Liver (tissue), 3 donors: ENCODE results near the gene RIMOC1.

Experiments used
- EGR1 ChIP-seq, 2 donors: IDR thresholded peaks; 2 replicates each; pipeline ENCODE4 v1.6.1; 2016 to 2018; ENCODE audit warnings: antibody characterized with exemption in 2 of 2, low read depth in 2 of 2
- FOXA1 ChIP-seq: IDR thresholded peaks from 2 replicates; pipeline ENCODE4 v1.6.1; 2016; ENCODE audit warnings: antibody characterized with exemption
- GABPA ChIP-seq, 2 donors: IDR thresholded peaks in 1 of 2; conservative IDR thresholded peaks in 1 of 2; 2 replicates each; pipeline ENCODE4 v1.6.1; 2016; ENCODE audit warnings: antibody characterized with exemption in 2 of 2, mild to moderate bottlenecking in 1 of 2, moderate library complexity in 1 of 2
- HNF4A ChIP-seq, 2 donors: conservative IDR thresholded peaks; 2 replicates each; pipeline ENCODE4 v1.6.1; 2016; ENCODE audit warnings: antibody characterized with exemption in 2 of 2, mild to moderate bottlenecking in 2 of 2
- JUND ChIP-seq, 2 donors: IDR thresholded peaks; 2 replicates each; pipeline ENCODE4 v1.6.1; 2016; ENCODE audit warnings: antibody characterized with exemption in 2 of 2
- NR2F2 ChIP-seq: IDR thresholded peaks from 2 replicates; pipeline ENCODE4 v1.6.1; 2016; ENCODE audit warnings: antibody characterized with exemption
- SP1 ChIP-seq: IDR thresholded peaks from 2 replicates; pipeline ENCODE4 v1.6.1; 2018; ENCODE audit warnings: antibody characterized with exemption, mild to moderate bottlenecking
- TAF1 ChIP-seq: conservative IDR thresholded peaks from 2 replicates; pipeline ENCODE4 v1.6.1; 2016; ENCODE audit warnings: antibody characterized with exemption, mild to moderate bottlenecking
- YY1 ChIP-seq: IDR thresholded peaks from 2 replicates; pipeline ENCODE4 v1.6.1; 2016; ENCODE audit warnings: antibody characterized with exemption, mild to moderate bottlenecking
- TF ChIP-seq, protein P1 (sequence below): fragments of 150-350 bp; IDR thresholded peaks from 2 replicates; pipeline ENCODE4 v1.5.1; 2017; ENCODE audit warnings: improper control_type of control experiment, low read depth, low read length; ENCODE audit not compliant: missing input control
- TF ChIP-seq, protein P2 (sequence below): IDR thresholded peaks from 2 replicates; pipeline ENCODE4 v1.6.1; 2016; ENCODE audit warnings: antibody characterized with exemption
- TF ChIP-seq, protein P3 (sequence below): IDR thresholded peaks from 2 replicates; pipeline ENCODE4 v1.6.1; 2016; ENCODE audit warnings: antibody characterized with exemption, mild to moderate bottlenecking
- TF ChIP-seq, protein P4 (sequence below): IDR thresholded peaks from 2 replicates; pipeline ENCODE4 v1.6.1; 2016; ENCODE audit warnings: antibody characterized with exemption
- donor health status: healthy.
- donor health status: healthy.

DNA sequence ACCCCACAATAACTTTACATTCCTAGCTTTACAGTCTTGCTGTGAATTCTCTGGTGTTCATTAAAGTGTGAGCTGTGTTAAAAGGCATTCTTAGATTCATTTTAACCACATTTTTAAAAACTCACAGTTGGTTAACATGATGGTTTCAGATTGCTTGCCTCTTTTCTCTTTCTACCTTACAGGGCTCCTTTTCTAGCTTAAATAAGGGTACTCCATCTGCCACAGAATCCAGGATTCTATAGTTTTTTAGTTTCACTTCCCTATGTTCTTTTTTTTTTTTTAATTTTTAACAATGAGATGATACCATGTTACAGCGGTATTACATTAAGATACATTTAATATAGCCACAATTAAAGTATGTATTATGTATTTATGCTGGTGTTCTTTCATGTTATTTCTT lies 17.0 kb downstream of the RIMOC1 start:
- TF ChIP-seq, protein P1, sequence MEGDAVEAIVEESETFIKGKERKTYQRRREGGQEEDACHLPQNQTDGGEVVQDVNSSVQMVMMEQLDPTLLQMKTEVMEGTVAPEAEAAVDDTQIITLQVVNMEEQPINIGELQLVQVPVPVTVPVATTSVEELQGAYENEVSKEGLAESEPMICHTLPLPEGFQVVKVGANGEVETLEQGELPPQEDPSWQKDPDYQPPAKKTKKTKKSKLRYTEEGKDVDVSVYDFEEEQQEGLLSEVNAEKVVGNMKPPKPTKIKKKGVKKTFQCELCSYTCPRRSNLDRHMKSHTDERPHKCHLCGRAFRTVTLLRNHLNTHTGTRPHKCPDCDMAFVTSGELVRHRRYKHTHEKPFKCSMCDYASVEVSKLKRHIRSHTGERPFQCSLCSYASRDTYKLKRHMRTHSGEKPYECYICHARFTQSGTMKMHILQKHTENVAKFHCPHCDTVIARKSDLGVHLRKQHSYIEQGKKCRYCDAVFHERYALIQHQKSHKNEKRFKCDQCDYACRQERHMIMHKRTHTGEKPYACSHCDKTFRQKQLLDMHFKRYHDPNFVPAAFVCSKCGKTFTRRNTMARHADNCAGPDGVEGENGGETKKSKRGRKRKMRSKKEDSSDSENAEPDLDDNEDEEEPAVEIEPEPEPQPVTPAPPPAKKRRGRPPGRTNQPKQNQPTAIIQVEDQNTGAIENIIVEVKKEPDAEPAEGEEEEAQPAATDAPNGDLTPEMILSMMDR, result no peak
- TF ChIP-seq EGR1 (IDR thresholded peaks at IDR 0.05; ENCODE audit: low read depth in 2 of 2) (no peak), NR2F2 (no peak), JUND (IDR thresholded peaks at IDR 0.05) (no peak), FOXA1 (no peak), SP1 (no peak), GABPA (IDR thresholded peaks at IDR 0.05 in 1 of 2, conservative IDR thresholded peaks at IDR 0.05 in 1 of 2) (no peak), TAF1 (no peak), YY1 (no peak), HNF4A (conservative IDR thresholded peaks at IDR 0.05) (no peak)
- TF ChIP-seq, protein P2, sequence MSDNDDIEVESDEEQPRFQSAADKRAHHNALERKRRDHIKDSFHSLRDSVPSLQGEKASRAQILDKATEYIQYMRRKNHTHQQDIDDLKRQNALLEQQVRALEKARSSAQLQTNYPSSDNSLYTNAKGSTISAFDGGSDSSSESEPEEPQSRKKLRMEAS, result no peak
- TF ChIP-seq, protein P3, sequence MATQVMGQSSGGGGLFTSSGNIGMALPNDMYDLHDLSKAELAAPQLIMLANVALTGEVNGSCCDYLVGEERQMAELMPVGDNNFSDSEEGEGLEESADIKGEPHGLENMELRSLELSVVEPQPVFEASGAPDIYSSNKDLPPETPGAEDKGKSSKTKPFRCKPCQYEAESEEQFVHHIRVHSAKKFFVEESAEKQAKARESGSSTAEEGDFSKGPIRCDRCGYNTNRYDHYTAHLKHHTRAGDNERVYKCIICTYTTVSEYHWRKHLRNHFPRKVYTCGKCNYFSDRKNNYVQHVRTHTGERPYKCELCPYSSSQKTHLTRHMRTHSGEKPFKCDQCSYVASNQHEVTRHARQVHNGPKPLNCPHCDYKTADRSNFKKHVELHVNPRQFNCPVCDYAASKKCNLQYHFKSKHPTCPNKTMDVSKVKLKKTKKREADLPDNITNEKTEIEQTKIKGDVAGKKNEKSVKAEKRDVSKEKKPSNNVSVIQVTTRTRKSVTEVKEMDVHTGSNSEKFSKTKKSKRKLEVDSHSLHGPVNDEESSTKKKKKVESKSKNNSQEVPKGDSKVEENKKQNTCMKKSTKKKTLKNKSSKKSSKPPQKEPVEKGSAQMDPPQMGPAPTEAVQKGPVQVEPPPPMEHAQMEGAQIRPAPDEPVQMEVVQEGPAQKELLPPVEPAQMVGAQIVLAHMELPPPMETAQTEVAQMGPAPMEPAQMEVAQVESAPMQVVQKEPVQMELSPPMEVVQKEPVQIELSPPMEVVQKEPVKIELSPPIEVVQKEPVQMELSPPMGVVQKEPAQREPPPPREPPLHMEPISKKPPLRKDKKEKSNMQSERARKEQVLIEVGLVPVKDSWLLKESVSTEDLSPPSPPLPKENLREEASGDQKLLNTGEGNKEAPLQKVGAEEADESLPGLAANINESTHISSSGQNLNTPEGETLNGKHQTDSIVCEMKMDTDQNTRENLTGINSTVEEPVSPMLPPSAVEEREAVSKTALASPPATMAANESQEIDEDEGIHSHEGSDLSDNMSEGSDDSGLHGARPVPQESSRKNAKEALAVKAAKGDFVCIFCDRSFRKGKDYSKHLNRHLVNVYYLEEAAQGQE, result no peak
- TF ChIP-seq, protein P4, sequence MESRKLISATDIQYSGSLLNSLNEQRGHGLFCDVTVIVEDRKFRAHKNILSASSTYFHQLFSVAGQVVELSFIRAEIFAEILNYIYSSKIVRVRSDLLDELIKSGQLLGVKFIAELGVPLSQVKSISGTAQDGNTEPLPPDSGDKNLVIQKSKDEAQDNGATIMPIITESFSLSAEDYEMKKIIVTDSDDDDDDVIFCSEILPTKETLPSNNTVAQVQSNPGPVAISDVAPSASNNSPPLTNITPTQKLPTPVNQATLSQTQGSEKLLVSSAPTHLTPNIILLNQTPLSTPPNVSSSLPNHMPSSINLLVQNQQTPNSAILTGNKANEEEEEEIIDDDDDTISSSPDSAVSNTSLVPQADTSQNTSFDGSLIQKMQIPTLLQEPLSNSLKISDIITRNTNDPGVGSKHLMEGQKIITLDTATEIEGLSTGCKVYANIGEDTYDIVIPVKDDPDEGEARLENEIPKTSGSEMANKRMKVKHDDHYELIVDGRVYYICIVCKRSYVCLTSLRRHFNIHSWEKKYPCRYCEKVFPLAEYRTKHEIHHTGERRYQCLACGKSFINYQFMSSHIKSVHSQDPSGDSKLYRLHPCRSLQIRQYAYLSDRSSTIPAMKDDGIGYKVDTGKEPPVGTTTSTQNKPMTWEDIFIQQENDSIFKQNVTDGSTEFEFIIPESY, result no peak
